HEK293T (cell line): ENCODE results near the gene IL23A.
A peak's percentile ranks its signal among the peaks of the same experiment; 100 is the strongest.

Experiments
- CTCF ChIA-PET: fragments of 350-600 bp; formaldehyde crosslinking; extraction: SDS; loops from one replicate; lab custom pipeline; 2021; ENCODE audit warnings: antibody characterized with exemption, inconsistent platforms; lab: Yijun Ruan, JAX
- POLR2A ChIA-PET: fragments of 350-600 bp; formaldehyde crosslinking; extraction: SDS; loops from one replicate; lab custom pipeline; 2020; ENCODE audit warnings: antibody characterized with exemption, inconsistent platforms; lab: Yijun Ruan, JAX
- DNase-seq: peaks from one replicate; pipeline ENCODE4 v3.0.0; 2012; ENCODE audit warnings: mixed read lengths; ENCODE audit errors: extremely low spot score
- ARNT ChIP-seq: fragments of 450-650 bp; IDR thresholded peaks from 2 replicates; pipeline ENCODE4 v1.6.1; 2017; ENCODE audit warnings: mild to moderate bottlenecking
- BHLHE40 ChIP-seq: fragments of 450-650 bp; IDR thresholded peaks from 2 replicates; pipeline ENCODE4 v1.6.1; 2016; ENCODE audit warnings: mild to moderate bottlenecking, moderate library complexity, borderline replicate concordance
- CTBP1 ChIP-seq: fragments of 450-650 bp; IDR thresholded peaks from 2 replicates; pipeline ENCODE4 v1.6.1; 2016; ENCODE audit warnings: borderline replicate concordance
- ELF4 ChIP-seq: fragments of 450-650 bp; IDR thresholded peaks from 2 replicates; pipeline ENCODE4 v1.6.1; 2017; ENCODE audit warnings: antibody characterized with exemption
- FOXA1 ChIP-seq: fragments of 450-650 bp; IDR thresholded peaks from 2 replicates; pipeline ENCODE4 v1.6.1; 2016; ENCODE audit warnings: mild to moderate bottlenecking
- FOXK2 ChIP-seq: fragments of 450-650 bp; IDR thresholded peaks from 2 replicates; pipeline ENCODE4 v1.6.1; 2016; ENCODE audit warnings: mild to moderate bottlenecking
- FOXM1 ChIP-seq: fragments of 450-650 bp; IDR thresholded peaks from 2 replicates; pipeline ENCODE4 v1.6.1; 2017; ENCODE audit warnings: mild to moderate bottlenecking, borderline replicate concordance
- HDGF ChIP-seq: fragments of 450-650 bp; IDR thresholded peaks from 2 replicates; pipeline ENCODE4 v1.6.1; 2017; ENCODE audit warnings: antibody characterized with exemption, borderline replicate concordance
- L3MBTL2 ChIP-seq: fragments of 450-650 bp; conservative IDR thresholded peaks from 2 replicates; pipeline ENCODE4 v1.6.1; 2016; ENCODE audit warnings: mild to moderate bottlenecking
- LEF1 ChIP-seq: fragments of 450-650 bp; IDR thresholded peaks from 2 replicates; pipeline ENCODE4 v1.6.1; 2017; ENCODE audit warnings: mild to moderate bottlenecking, borderline replicate concordance
- NFRKB ChIP-seq: fragments of 450-650 bp; IDR thresholded peaks from 2 replicates; pipeline ENCODE4 v1.6.1; 2016; ENCODE audit warnings: mild to moderate bottlenecking, moderate library complexity
- PKNOX1 ChIP-seq: fragments of 450-650 bp; IDR thresholded peaks from 2 replicates; pipeline ENCODE4 v1.6.1; 2016
- SP1 ChIP-seq: fragments of 450-650 bp; IDR thresholded peaks from 2 replicates; pipeline ENCODE4 v1.6.1; 2017
- SUZ12 ChIP-seq: fragments of 450-650 bp; IDR thresholded peaks from 2 replicates; pipeline ENCODE4 v1.6.1; 2016; ENCODE audit warnings: mild to moderate bottlenecking
- TARDBP ChIP-seq: fragments of 450-650 bp; IDR thresholded peaks from 2 replicates; pipeline ENCODE4 v1.6.1; 2016
- ZNF384 ChIP-seq: fragments of 450-650 bp; IDR thresholded peaks from 2 replicates; pipeline ENCODE4 v1.6.1; 2016

IL23A gene

GRCh38 chr12:56348776-56349175 lies 10.1 kb downstream of the IL23A start:
- POLR2A ChIA-PET: interaction anchor here (0.5 to 3.3 kb wide), 5 partner anchors 10 to 184 kb away, joined by 3 to 20 read pairs (median 3); partner anchors contain the start of genes PAN2, STAT2 and TIMELESS
- TF ChIP-seq BHLHE40 (no peak), PKNOX1 (no peak)
- no peak for DNase-seq
- CTCF ChIA-PET: no interaction called here

- no peak for DNase-seq
- POLR2A ChIA-PET: interaction anchor here (1.5 to 2.6 kb wide), 2 partner anchors 9 to 17 kb away, joined by 5 to 22 read pairs; partner anchors contain the start of genes PAN2 and STAT2
- CTCF ChIA-PET: no interaction called here
- no peak for TF ChIP-seq PKNOX1
- TF ChIP-seq FOXM1: no peak
- no peak for TF ChIP-seq NFRKB
- TF ChIP-seq ZNF384: no peak
- TF ChIP-seq BHLHE40: no peak
- TF ChIP-seq ELF4: no peak
- no peak for TF ChIP-seq SUZ12
- no peak for TF ChIP-seq SP1
- no peak for TF ChIP-seq FOXK2
- no peak for TF ChIP-seq ARNT
- no peak for TF ChIP-seq CTBP1
Measured at GRCh38 chr12:56350662-56351061, 12.0 kb downstream of the IL23A start.

GRCh38 chr12:56351325-56351724 lies 12.6 kb downstream of the IL23A start:
- no peak for DNase-seq
- TF ChIP-seq BHLHE40 (no peak), L3MBTL2 (no peak), SUZ12 (no peak), ZNF384 (no peak), TARDBP (no peak)
- POLR2A ChIA-PET: interaction anchor here (1.5 to 2.6 kb wide), 2 partner anchors 9 to 18 kb away, joined by 5 to 22 read pairs; partner anchors contain the start of genes PAN2 and STAT2
- CTCF ChIA-PET: interaction anchor here (0.6 kb wide), 1 partner anchor 39 kb away, joined by 4 read pairs; no protein-coding TSS in a partner anchor

GRCh38 chr12:56358836-56359532 lies 20.3 kb downstream of the IL23A start:
- DNase-seq: no peak
- no peak for TF ChIP-seq FOXK2
- POLR2A ChIA-PET: interaction anchor here (0.9 to 5.1 kb wide), 18 partner anchors 8 to 169 kb away, joined by 3 to 46 read pairs (median 10); partner anchors contain the start of genes CNPY2, COQ10A, PAN2 and SMARCC2
- CTCF ChIA-PET: interaction anchor here (0.9 to 1.4 kb wide), 3 partner anchors 15 to 105 kb away, joined by 3 to 6 read pairs (median 4); no protein-coding TSS in a partner anchor

DNA sequence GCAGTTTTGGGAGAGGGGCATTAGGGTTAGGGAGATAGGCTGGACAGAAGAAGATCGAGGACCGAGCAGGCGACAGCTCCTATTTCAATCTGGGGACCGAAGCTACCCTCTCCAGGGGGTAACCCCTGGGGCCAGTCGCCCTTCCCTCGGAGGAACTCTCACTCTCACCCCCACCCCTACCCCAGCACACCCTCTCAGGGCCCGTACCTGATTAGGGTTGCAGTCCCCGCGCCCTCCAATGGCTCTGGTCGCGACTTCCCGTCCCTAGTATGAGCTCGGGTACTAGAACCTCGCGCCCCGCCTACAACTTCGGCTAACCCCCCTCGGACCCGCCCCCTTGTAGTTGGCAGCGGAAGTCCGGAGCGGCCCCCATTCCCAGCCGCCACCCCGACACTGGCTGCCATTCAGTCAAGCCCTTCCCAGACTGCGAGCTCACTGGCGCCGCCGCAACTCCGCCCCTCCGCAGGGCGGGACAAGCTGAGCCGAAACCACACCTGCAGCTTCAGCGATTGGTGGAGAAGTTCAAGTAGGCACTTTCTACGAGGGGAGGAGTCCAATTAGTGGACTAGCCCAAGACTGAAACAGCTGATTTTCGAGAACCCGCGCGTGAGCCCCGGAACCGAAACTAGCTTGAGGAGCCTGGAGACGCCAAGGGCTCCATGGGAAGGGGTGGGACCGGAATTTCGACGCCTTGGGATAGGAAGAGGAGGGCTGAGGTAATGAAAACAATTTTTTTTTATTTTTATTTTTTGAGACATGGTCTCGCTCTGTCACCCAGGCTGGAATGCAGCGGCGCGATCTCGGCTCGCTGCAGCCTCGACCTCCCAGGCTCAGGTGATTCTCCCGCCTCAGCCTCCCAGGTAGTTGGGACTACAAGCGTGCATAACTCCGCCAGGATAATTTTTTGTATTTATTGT lies 21.4 kb downstream of the IL23A start, which contains the start of gene STAT2:
Gene STAT2 (minus strand): TSS at position 257 of the 917 bp plus-strand sequence. CDS start 3,536 bp downstream, outside the sequence.
- peak; percentile 51; the same call in 1 of the 2 replicates for TF ChIP-seq HDGF
- no peak for TF ChIP-seq LEF1
- TF ChIP-seq ELF4: no peak
- TF ChIP-seq PKNOX1: peak; percentile 93
- no peak for TF ChIP-seq FOXA1
- TF ChIP-seq BHLHE40: peak; percentile 26; the same call in 1 of the 2 replicates
- no peak for TF ChIP-seq SUZ12
- no peak for TF ChIP-seq CTBP1
- peak; percentile 87 for TF ChIP-seq L3MBTL2
- peak; percentile 94 for TF ChIP-seq ZNF384
- TF ChIP-seq NFRKB: no peak
- ChIA-PET POLR2A (interaction anchor here (0.6 to 5.1 kb wide), 37 partner anchors 9 to 892 kb away, joined by 3 to 46 read pairs (median 5); partner anchors contain the start of genes CNPY2, COQ10A, GLS2 and IL23A), CTCF (interaction anchor here (0.7 to 1.4 kb wide), 4 partner anchors 16 to 104 kb away, joined by 3 to 6 read pairs (median 4); no protein-coding TSS in a partner anchor)

More for the DNA sequence above, 21.4 kb downstream of the IL23A start, which contains the start of gene STAT2:
- peak; percentile 95 for DNase-seq
